Keratinocyte (primary cell): Measurements from ENCODE around the gene NHSL2. TPM values are rescaled to one million over a fixed set of nuclear protein-coding genes. Genes with fewer than 3 reads are reported as not detected.

Experiments
- DNase-seq: peaks from one replicate; pipeline ENCODE4 v3.0.0-alpha.2; 2011; ENCODE audit warnings: low read depth, missing footprints, low spot score
- FAIRE-seq: peaks from 2 replicates; lab custom pipeline; 2011; peaks lifted over from hg19 to GRCh38; lab: Jason Lieb, UNC
- H2AFZ ChIP-seq: 2 replicates; pipeline ENCODE4 v1.6.0; 2012; ENCODE audit warnings: low read length, control low read depth, inconsistent platforms; ENCODE audit not compliant: control insufficient read depth
- H3K27ac ChIP-seq: 2 replicates; pipeline ENCODE4 v1.5.1; 2011; ENCODE audit warnings: low read length; ENCODE audit not compliant: control insufficient read depth, insufficient read depth
- H3K27me3 ChIP-seq: 3 replicates; pipeline ENCODE4 v1.6.0; 2011; ENCODE audit warnings: low read length; ENCODE audit not compliant: control insufficient read depth, insufficient read depth; ENCODE audit errors: extremely low read depth
- H3K36me3 ChIP-seq, 2 experiments: 2 replicates in 1 of 2; 3 replicates in 1 of 2; pipeline ENCODE4 v1.5.1; 2011; ENCODE audit warnings: low read length in 2 of 2, mild to moderate bottlenecking in 1 of 2; ENCODE audit not compliant: control insufficient read depth in 2 of 2, insufficient read depth in 2 of 2; ENCODE audit errors: extremely low read depth in 1 of 2
- H3K4me1 ChIP-seq: 3 replicates; pipeline ENCODE4 v1.5.1; 2011; ENCODE audit warnings: low read length; ENCODE audit not compliant: control insufficient read depth, insufficient read depth; ENCODE audit errors: extremely low read depth
- H3K4me2 ChIP-seq: 3 replicates; pipeline ENCODE4 v1.6.0; 2011; ENCODE audit warnings: low read depth, low read length; ENCODE audit not compliant: control insufficient read depth, insufficient read depth; ENCODE audit errors: extremely low read depth
- H3K4me3 ChIP-seq, 3 experiments: fragments of 200-600 bp in 1 of 3; sonication (generic) in 1 of 3; 2 replicates in 2 of 3; 3 replicates in 1 of 3; pipeline ENCODE4 v1.5.1; 2011 to 2016; ENCODE audit warnings: low read length in 3 of 3, mild to moderate bottlenecking in 3 of 3, control low read depth in 2 of 3, inconsistent platforms in 1 of 3, low read depth in 1 of 3, mixed read lengths in 1 of 3, mixed run types in 1 of 3, moderate library complexity in 1 of 3; ENCODE audit not compliant: control insufficient read depth in 2 of 3, insufficient read depth in 2 of 3; ENCODE audit errors: extremely low read depth in 1 of 3
- H3K79me2 ChIP-seq: 2 replicates; pipeline ENCODE4 v1.6.0; 2012; ENCODE audit warnings: low read length; ENCODE audit not compliant: control insufficient read depth, insufficient read depth
- H3K9ac ChIP-seq: 3 replicates; pipeline ENCODE4 v1.6.0; 2011; ENCODE audit warnings: low read length; ENCODE audit not compliant: control insufficient read depth, insufficient read depth; ENCODE audit errors: extremely low read depth
- H3K9me1 ChIP-seq: 3 replicates; pipeline ENCODE4 v1.6.0; 2011; ENCODE audit warnings: low read length; ENCODE audit not compliant: control insufficient read depth, insufficient read depth; ENCODE audit errors: extremely low read depth
- H3K9me3 ChIP-seq: 2 replicates; pipeline ENCODE4 v1.5.1; 2012; ENCODE audit warnings: low read depth, low read length; ENCODE audit not compliant: control insufficient read depth
- H4K20me1 ChIP-seq: 3 replicates; pipeline ENCODE4 v1.6.0; 2011; ENCODE audit warnings: low read length; ENCODE audit not compliant: control insufficient read depth, insufficient read depth; ENCODE audit errors: extremely low read depth
- CTCF ChIP-seq, 3 experiments: IDR thresholded peaks in 1 of 3; conservative IDR thresholded peaks in 1 of 3; optimal IDR thresholded peaks in 1 of 3; 2 replicates in 2 of 3; 3 replicates in 1 of 3; pipeline versions ENCODE3 to v1.5.1; 2011; ENCODE audit warnings: low read length in 3 of 3, mild to moderate bottlenecking in 3 of 3, moderate library complexity in 2 of 3, control low read depth in 1 of 3, inconsistent platforms in 1 of 3; ENCODE audit not compliant: insufficient read depth in 2 of 3; ENCODE audit errors: extremely low read depth in 1 of 3
- EZH2 ChIP-seq: IDR thresholded peaks from one replicate; pipeline ENCODE4 v1.6.1; 2012; ENCODE audit warnings: inconsistent platforms, mild to moderate bottlenecking, low read length, moderate library complexity
- dilution Hi-C: fragments of 300-500 bp; cut with MboI; formaldehyde crosslinking; loops from one replicate; pipeline ENCODE4 v1.7.0; 2020; ENCODE audit warnings: low sequenced_read_pairs; ENCODE audit not compliant: extremely low pct_ligation_motif_present
- polyA plus RNA-seq, 5 experiments: library from polyadenylated mRNA; depleted of rRNA in 3 of 5; stranded (reverse) in 3 of 5; stranded (forward) in 1 of 5; unstranded in 1 of 5; fragments of >200 nt; gene quantifications; 1 replicate in 1 of 5; 2 replicates in 3 of 5; 3 replicates in 1 of 5; pipeline versions ENCODE4 v1.2.1 to v1.2.3, GENCODE V29; 2011 to 2012; ENCODE audit warnings: missing spikeins in 2 of 5, low read depth in 1 of 5, low replicate concordance in 1 of 5

NHSL2 gene
- polyA plus RNA-seq, 1 donor (not counting 4 experiments of a cell fraction or from before 2014, with no cell fraction given): 0.04 TPM

GRCh38 chrX:71976753-71977152, 66.1 kb downstream of the NHSL2 start:
- dilution Hi-C loops: no loop called here
- DNase-seq (no peak), FAIRE-seq (no peak)
- no peaks in the 10 kb centered on the region for H3K9me3 ChIP-seq
- H3K4me1 ChIP-seq: no peaks in the 10 kb centered on the region
- no peaks in the 10 kb centered on the region for H3K9me1 ChIP-seq
- no peak overlapping the region for H2AFZ ChIP-seq
- H3K4me2 ChIP-seq: no peak overlapping the region
- H3K4me3 ChIP-seq: no peak overlapping the region
- H3K27me3 ChIP-seq: peaks cover 10% of the 10 kb centered on the region
- no peak overlapping the region for H3K27ac ChIP-seq
- no peak overlapping the region for H3K9ac ChIP-seq
- H3K79me2 ChIP-seq: no peaks in the 10 kb centered on the region
- H4K20me1 ChIP-seq: no peaks in the 10 kb centered on the region
- TF ChIP-seq CTCF (optimal IDR thresholded peaks at IDR 0.05 in 1 of 3, IDR thresholded peaks at IDR 0.05 in 1 of 3, conservative IDR thresholded peaks at IDR 0.05 in 1 of 3; ENCODE audit: extremely low read depth in 1 of 3, insufficient read depth in 2 of 3, low read length in 3 of 3) (no peak), EZH2 (no peak)
- H3K36me3 ChIP-seq: no peaks in the 10 kb centered on the region

- no peak for FAIRE-seq
- no peaks in the 10 kb centered on the region for H3K9me1 ChIP-seq
- H3K9ac ChIP-seq: no peak overlapping the region
- dilution Hi-C loops: no loop called here
- no peak overlapping the region for H3K4me3 ChIP-seq
- no peaks in the 10 kb centered on the region for H3K79me2 ChIP-seq
- DNase-seq: no peak
- H3K27me3 ChIP-seq: peaks cover 16% of the 10 kb centered on the region
- H3K9me3 ChIP-seq: no peaks in the 10 kb centered on the region
- H3K4me1 ChIP-seq: no peaks in the 10 kb centered on the region
- H4K20me1 ChIP-seq: no peaks in the 10 kb centered on the region
- H3K36me3 ChIP-seq: no peaks in the 10 kb centered on the region
- H3K4me2 ChIP-seq: no peak overlapping the region
- H3K27ac ChIP-seq: no peak overlapping the region
- no peak overlapping the region for H2AFZ ChIP-seq
- TF ChIP-seq CTCF (optimal IDR thresholded peaks at IDR 0.05 in 1 of 3, IDR thresholded peaks at IDR 0.05 in 1 of 3, conservative IDR thresholded peaks at IDR 0.05 in 1 of 3; ENCODE audit: extremely low read depth in 1 of 3, insufficient read depth in 2 of 3, low read length in 3 of 3): no peak
Observed at GRCh38 chrX:71978164-71978563, 67.5 kb downstream of the NHSL2 start.
